ENCODE results near the gene ECSCR.

- TF ChIP-seq POLR2A (IDR thresholded peaks at IDR 0.05; ENCODE audit: low read depth) (no peak), CTCF (IDR thresholded peaks at IDR 0.05) (no peak), EP300 (IDR thresholded peaks at IDR 0.05) (no peak)
Measured at GRCh38 chr5:139457653-139458306, 4.8 kb downstream of the ECSCR start.
